GM12874 (cell line): ENCODE measurements around the gene HOXD9.

Experiments
- TF ChIP-seq, protein P1 (sequence below): IDR thresholded peaks from 2 replicates; pipeline ENCODE4 v1.5.1; 2011; ENCODE audit warnings: low read depth, mild to moderate bottlenecking, control low read depth, low read length, moderate library complexity; ENCODE audit not compliant: insufficient read depth

HOXD9 gene

DNA sequence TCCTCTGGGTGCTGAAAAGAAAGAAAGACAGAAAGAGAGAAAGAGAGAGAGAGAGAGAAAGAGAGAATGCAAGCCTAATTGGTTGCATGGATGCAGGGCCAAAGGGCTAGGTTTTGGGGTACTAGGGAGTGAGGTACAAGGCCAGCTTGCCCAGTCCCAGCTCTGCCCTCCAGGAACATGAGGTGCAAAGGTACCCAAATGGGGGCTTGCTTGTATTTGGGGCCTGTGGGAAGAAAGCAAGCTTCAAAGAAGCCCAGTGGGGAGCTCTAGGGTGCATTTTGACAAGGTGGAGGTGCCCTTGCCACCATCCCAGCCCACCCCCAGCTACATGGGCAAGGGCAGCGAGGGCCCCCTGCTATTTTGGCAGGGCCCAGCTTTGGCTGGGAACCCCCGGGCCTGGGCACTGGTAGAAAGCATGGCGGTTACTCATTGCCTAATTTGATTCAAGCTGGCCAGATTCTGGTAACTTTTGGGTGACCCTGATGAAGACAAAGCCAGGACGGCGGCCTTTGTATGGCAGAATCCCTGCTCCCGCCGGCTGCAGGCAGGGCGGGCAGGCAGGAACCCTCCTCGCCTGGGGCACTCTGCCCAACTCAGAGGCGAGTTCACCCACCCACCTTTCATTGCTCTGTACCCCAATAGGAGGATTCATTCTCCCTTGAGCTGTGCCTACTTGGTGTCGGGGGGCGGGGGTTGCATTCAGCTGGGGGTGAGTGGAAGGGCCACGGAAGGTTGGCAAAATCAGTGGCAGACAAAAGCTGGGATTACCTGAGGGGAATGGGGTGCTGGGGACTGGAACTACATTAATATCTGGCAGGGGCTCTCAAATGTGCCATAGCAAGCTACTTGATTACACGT is 28.3 kb downstream of the HOXD9 start:
- TF ChIP-seq, protein P1, sequence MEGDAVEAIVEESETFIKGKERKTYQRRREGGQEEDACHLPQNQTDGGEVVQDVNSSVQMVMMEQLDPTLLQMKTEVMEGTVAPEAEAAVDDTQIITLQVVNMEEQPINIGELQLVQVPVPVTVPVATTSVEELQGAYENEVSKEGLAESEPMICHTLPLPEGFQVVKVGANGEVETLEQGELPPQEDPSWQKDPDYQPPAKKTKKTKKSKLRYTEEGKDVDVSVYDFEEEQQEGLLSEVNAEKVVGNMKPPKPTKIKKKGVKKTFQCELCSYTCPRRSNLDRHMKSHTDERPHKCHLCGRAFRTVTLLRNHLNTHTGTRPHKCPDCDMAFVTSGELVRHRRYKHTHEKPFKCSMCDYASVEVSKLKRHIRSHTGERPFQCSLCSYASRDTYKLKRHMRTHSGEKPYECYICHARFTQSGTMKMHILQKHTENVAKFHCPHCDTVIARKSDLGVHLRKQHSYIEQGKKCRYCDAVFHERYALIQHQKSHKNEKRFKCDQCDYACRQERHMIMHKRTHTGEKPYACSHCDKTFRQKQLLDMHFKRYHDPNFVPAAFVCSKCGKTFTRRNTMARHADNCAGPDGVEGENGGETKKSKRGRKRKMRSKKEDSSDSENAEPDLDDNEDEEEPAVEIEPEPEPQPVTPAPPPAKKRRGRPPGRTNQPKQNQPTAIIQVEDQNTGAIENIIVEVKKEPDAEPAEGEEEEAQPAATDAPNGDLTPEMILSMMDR, result no peak

DNA sequence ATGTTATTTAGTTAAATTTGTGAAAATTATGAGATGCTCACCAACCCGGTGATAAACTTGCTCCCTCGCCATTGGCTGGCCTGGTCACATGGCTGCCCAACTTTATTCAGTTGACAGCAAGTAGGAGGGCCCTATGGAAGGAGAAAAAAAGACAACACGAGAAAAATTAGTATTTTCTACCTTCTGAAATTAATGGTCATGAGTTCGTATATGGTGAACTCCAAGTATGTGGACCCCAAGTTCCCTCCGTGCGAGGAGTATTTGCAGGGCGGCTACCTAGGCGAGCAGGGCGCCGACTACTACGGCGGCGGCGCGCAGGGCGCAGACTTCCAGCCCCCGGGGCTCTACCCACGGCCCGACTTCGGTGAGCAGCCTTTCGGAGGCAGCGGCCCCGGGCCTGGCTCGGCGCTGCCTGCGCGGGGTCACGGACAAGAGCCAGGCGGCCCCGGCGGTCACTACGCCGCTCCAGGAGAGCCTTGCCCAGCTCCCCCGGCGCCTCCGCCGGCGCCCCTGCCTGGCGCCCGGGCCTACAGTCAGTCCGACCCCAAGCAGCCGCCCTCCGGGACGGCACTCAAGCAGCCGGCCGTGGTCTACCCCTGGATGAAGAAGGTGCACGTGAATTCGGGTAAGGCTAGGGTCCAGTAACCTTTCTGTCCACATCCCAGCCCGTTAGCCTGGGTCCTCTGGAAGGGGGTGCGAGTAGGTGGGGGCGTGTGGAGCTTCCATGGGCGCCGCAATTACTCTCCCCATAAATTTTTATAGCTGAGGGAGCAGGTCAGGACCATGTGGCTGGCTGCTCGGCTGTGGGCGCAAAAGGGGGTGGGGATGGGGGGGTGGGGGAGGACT is 29.1 kb downstream of the HOXD9 start, which contains the start of gene HOXD4:
Gene HOXD4 (plus strand): TSS at position 109 of the 846 bp plus-strand sequence. CDS start 84 bp downstream, at position 193.
- TF ChIP-seq, protein P1, result no peak

DNA sequence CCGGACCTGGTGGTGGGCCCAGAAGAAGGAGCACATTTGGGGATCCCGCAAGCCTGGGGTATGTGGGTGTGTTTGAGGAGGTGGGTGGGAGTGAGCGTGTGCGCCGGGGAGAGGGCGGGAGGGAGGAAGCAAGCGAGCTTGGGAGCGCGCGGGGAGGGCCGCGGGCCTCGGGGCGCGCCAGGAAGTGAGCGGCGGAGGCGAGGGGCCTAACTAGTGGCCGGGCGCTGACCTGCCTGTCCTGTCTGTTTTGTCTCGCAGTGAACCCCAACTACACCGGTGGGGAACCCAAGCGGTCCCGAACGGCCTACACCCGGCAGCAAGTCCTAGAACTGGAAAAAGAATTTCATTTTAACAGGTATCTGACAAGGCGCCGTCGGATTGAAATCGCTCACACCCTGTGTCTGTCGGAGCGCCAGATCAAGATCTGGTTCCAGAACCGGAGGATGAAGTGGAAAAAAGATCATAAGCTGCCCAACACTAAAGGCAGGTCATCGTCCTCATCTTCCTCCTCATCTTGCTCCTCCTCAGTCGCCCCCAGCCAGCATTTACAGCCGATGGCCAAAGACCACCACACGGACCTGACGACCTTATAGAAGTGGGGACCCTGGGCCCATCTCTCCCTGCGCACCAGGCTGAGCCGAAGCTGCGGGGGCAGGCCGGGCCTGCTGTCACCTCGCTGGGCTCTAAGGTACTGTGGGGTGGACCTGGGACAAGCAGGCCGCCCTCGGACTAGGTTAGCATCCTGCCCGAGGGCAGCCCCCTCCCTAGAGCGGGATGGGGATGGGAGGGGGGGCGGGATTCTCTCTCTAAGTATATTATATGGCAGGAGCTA is 30.0 kb downstream of the HOXD9 start:
- TF ChIP-seq, protein P1, result no peak

DNA sequence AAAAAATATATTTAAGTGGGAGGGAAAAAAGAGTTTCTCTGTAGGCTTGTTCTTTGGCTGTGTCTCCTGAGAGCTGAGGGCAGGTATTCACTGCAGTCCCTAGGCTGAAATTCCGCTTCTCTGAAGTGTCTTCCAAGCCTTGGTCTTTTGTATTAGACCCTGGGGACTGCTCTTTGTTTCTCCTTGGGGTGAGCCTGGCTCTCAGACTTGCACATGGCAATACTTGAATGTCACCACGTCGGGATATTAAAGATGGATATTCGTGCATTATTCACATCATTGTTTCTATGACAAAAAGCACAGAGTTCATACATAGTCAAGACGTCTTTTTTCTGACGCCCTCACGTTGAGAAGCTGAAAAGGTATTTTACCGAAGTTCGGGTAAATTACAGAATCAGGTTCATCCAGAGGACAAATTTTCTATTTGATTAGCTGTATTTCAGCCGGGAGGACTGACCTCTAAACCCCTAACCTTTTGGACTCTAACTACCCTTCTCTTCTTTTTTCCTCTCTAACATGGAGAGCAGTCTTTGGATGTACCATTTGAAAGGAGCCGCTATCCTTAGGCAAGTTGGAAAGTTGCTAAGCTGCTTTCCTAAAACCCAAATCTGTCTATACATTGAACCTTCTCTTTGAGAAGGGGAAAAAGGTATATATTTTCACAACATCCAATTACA is 32.2 kb downstream of the HOXD9 start:
- TF ChIP-seq, protein P1, result no peak

DNA sequence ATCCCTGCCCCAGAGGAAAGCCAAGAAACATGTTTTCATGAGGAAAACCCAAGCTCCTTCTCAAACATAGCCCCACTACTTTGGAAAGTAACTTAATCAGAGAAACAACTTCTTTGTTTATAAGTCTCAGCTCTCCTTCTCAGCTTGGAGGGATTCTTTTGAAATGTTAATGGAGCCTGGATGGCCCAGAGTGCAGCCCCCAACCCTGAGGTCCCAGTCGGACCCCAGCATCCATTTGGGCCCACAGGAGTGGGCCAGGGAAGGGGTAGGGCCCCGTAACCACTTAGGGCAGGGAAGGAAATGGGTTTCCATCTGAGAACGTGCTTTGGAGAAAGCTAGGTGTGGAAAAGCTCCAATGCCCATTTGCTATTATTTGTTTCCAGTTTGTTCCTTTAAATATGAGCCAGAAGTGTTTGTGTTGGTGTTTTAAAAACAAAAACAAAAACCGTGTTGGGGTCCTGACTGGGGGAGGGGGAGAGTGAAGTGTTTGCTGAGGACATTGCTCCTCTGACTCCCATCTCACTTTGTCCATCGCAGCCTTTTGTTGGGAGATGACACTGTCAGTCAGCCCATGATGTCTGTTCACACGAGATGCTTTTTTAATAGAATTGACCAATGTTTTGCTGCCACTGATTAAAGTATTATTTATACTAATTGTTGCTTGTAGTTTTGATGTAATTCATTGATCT is 33.0 kb downstream of the HOXD9 start:
- TF ChIP-seq, protein P1, result no peak

DNA sequence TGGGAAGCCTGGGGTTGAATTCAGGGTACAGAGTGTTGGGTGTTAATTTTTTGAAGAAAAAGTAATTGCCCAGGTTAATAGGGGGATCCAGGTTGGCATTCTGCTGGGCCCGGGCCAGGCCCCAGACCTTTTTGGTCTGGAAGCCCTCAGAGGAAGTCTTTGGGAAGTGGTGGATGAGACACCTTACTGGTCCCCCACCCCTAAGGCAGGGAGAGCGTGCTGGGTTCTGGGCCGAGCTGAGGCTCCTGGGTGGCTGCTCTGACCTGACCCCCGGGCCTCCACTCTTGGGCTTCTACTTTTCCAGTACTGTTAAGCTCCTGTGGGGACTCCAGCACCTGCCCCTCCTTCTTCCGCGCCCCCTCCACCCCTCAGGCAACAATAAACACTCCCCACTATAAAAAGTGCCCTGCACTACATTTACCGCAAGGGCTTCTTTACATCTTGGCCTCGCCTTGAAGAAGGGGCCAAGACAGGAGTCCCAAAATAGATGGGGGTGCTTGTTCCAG is 33.8 kb downstream of the HOXD9 start:
- TF ChIP-seq, protein P1, result no peak
